GM10266 (cell line): ENCODE measurements around the gene NUDT14.

Experiments used
- DNase-seq: peaks from one replicate; pipeline ENCODE4 v3.0.0; 2012; ENCODE audit errors: extremely low spot score
- CTCF ChIP-seq: IDR thresholded peaks from 2 replicates; pipeline ENCODE4 v1.5.1; 2012; ENCODE audit warnings: mild to moderate bottlenecking, low read depth; ENCODE audit not compliant: control insufficient read depth, insufficient read depth; ENCODE audit errors: missing control alignments

Gene NUDT14

GRCh38 chr14:105149146-105149781, 31.8 kb downstream of the NUDT14 start:
- no peak for TF ChIP-seq CTCF
- DNase-seq, result no peak

GRCh38 chr14:105148604-105149145, 32.4 kb downstream of the NUDT14 start:
- no peak for DNase-seq
- TF ChIP-seq CTCF, result no peak

- no peak for TF ChIP-seq CTCF
- DNase-seq, result no peak
Observed at GRCh38 chr14:105147671-105148603, 33.2 kb downstream of the NUDT14 start.

GRCh38 chr14:105146976-105147635, 34.0 kb downstream of the NUDT14 start:
- no peak for TF ChIP-seq CTCF
- DNase-seq, result no peak

- no peak for DNase-seq
- TF ChIP-seq CTCF, result no peak
Observed at GRCh38 chr14:105146181-105146975, 34.7 kb downstream of the NUDT14 start.

GRCh38 chr14:105145381-105146180, 35.5 kb downstream of the NUDT14 start:
- TF ChIP-seq CTCF, result no peak
- no peak for DNase-seq
